Measurements from ENCODE around the gene NUDT3.
"Not testable (repeated sequence)": the region's sequence is repeated elsewhere in the genome, so short reads cannot be mapped to it uniquely, and the experiment has no call there.

The NUDT3 gene

DNA sequence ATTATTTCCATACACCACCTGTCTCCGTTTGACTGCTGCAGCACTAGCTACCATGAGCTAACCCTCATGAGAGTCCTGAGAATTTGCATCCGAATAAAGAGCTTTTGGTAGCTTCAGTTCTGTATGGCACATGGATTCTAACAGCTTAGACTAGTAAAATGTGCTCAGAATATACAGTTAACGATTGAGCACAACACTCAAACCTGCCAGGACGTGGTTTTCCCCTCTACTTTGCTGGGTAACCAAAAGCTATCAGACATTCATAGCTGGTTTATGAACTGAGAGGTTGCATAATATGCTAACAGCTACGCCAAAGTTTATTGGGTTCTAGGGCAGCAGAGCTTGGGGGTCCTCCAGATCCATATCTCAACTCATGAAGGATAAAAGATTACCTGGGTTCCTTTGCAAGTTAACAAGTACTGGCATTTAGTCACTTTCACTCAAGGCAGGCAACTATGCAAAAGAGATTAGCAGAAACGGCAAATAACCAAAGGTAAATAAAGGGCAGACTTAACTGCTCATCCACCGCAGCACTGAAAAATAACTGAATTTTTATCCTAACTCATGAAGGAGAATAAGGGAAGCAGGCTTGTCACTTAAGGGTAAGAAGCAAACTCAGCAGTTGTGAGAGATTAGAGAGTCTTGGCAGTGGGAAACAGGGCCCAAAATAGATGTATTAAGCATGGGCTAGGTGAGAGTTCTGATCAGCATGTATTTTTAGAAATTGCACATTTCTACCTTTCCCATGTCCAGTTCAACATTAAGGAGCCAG lies 29.4 kb downstream of the NUDT3 start:
- TF ChIP-seq SUZ12 (IDR thresholded peaks at IDR 0.05; ENCODE audit: extremely low read depth, insufficient read depth, insufficient read length) (no peak), ZNF274 (IDR thresholded peaks at IDR 0.05; ENCODE audit: low read depth, low read length) (no peak), YY1 (IDR thresholded peaks at IDR 0.05; ENCODE audit: insufficient read depth, insufficient read length) (no peak)
- Histone ChIP-seq H3K27me3 (ENCODE audit: insufficient read depth, insufficient read length) (no peaks in the 10 kb centered on the region), H3K9me3 (ENCODE audit: insufficient read depth, low read length) (no peaks in the 10 kb centered on the region), H3K4me1 (ENCODE audit: insufficient read depth, insufficient read length) (peaks cover 3% of the 10 kb centered on the region), H3K36me3 (ENCODE audit: insufficient read depth, insufficient read length, low read length) (no peaks in the 10 kb centered on the region), H3K9ac (ENCODE audit: insufficient read length, low read depth) (no peak overlapping the region), H3K4me3 (ENCODE audit: insufficient read length, low read depth) (no peak overlapping the region)
- no peak for DNase-seq (ENCODE audit: low read depth, low spot score)

DNA sequence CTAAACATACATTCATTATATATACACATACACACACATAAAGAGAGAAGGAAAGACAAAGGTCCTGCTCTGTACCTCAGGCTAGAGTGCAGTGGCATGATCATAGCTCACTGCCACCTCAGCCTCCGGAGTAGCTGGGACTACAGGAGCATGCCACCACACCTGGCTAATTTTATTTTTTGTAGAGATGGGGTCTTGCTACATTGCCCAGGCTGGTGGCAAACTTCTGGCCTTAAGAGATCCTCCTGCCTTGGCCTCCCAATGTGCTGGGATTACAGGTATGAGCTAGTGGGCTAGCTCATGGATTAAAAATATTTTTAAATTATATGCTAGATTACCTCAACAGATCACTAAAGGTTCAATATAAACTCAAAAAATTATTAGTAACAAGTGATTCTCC lies 30.3 kb downstream of the NUDT3 start:
- TF ChIP-seq YY1 (IDR thresholded peaks at IDR 0.05; ENCODE audit: insufficient read depth, insufficient read length) (no peak), ZNF274 (IDR thresholded peaks at IDR 0.05; ENCODE audit: low read depth, low read length) (no peak), SUZ12 (IDR thresholded peaks at IDR 0.05; ENCODE audit: extremely low read depth, insufficient read depth, insufficient read length) (no peak)
- no peak overlapping the region for H3K9ac ChIP-seq (ENCODE audit: insufficient read length, low read depth)

DNA sequence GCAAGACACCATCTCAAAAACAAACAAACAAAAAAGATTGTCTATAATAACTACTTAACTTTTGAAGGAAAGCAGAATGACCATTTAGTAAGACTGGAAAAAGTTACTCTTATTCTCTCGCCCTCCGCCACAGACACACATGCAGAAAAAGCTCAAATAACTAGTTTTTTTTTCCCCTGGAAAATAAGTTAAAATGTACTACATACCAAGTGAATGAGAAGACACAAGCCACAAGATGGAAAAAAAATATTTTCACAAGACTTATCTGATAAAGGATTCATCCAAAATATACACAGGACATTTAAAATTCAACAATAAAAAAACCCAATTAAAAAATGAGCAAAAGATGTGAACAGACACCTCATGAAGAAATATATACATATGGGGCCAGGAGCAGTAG lies 31.9 kb downstream of the NUDT3 start:
- H3K27me3 ChIP-seq (ENCODE audit: insufficient read depth, insufficient read length), result no peaks in the 10 kb centered on the region
- no peaks in the 10 kb centered on the region for H3K9me3 ChIP-seq (ENCODE audit: insufficient read depth, low read length)
- peaks cover 3% of the 10 kb centered on the region for H3K4me1 ChIP-seq (ENCODE audit: insufficient read depth, insufficient read length)
- TF ChIP-seq ZNF274 (IDR thresholded peaks at IDR 0.05; ENCODE audit: low read depth, low read length) (no peak), YY1 (IDR thresholded peaks at IDR 0.05; ENCODE audit: insufficient read depth, insufficient read length) (no peak), SUZ12 (IDR thresholded peaks at IDR 0.05; ENCODE audit: extremely low read depth, insufficient read depth, insufficient read length) (no peak)
- no peak overlapping the region for H3K4me3 ChIP-seq (ENCODE audit: insufficient read length, low read depth)
- no peak for DNase-seq (ENCODE audit: low read depth, low spot score)
- no peak overlapping the region for H3K9ac ChIP-seq (ENCODE audit: insufficient read length, low read depth)
- no peaks in the 10 kb centered on the region for H3K36me3 ChIP-seq (ENCODE audit: insufficient read depth, insufficient read length, low read length)

More for the DNA sequence above, 30.3 kb downstream of the NUDT3 start:
- DNase-seq (ENCODE audit: low read depth, low spot score), result no peak
- Histone ChIP-seq H3K4me1 (ENCODE audit: insufficient read depth, insufficient read length) (peaks cover 3% of the 10 kb centered on the region), H3K27me3 (ENCODE audit: insufficient read depth, insufficient read length) (no peaks in the 10 kb centered on the region), H3K4me3 (ENCODE audit: insufficient read length, low read depth) (no peak overlapping the region), H3K36me3 (ENCODE audit: insufficient read depth, insufficient read length, low read length) (no peaks in the 10 kb centered on the region), H3K9me3 (ENCODE audit: insufficient read depth, low read length) (no peaks in the 10 kb centered on the region)

DNA sequence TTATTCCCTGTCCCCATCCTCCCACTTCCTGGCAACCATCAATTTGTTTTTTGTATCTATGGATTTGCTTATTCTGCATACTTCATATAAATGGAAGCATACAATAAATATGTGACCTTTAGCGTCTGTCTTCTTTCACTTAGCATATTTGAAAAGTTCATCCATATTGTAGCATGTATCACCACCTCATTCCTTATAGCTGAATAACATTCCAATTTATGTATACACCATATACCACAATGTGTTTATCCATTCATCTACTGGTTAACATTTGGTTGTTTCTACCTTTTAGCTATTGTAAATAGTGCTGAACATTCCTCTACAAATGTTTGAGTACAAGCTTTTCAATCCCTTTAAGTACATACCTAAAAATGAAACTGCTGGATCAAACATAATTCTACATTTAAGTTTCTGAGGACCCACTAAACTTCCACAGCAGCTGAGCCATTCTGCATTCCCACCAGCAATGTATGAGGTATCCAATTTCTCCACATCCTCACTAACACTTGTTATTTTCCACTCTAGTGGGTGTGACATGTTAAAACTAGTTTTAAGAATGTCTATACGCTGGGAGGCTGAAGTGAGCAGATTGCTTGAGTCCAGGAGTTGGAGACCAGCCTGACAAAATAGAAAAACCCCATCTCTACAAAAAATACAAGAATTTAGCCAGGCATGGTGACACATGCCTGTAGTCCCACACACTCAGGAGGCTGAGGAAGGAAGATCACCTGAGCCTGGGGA lies 32.9 kb downstream of the NUDT3 start:
- Histone ChIP-seq H3K4me1 (ENCODE audit: insufficient read depth, insufficient read length) (peaks cover 3% of the 10 kb centered on the region), H3K9ac (ENCODE audit: insufficient read length, low read depth) (no peak overlapping the region), H3K36me3 (ENCODE audit: insufficient read depth, insufficient read length, low read length) (no peaks in the 10 kb centered on the region), H3K4me3 (ENCODE audit: insufficient read length, low read depth) (no peak overlapping the region), H3K9me3 (ENCODE audit: insufficient read depth, low read length) (no peaks in the 10 kb centered on the region), H3K27me3 (ENCODE audit: insufficient read depth, insufficient read length) (no peaks in the 10 kb centered on the region)
- no peak for TF ChIP-seq YY1 (IDR thresholded peaks at IDR 0.05; ENCODE audit: insufficient read depth, insufficient read length)
- DNase-seq (ENCODE audit: low read depth, low spot score), result no peak

GRCh38 chr6:34358389-34358905 lies 34.0 kb downstream of the NUDT3 start:
- Histone ChIP-seq H3K27me3 (ENCODE audit: insufficient read depth, insufficient read length) (no peaks in the 10 kb centered on the region), H3K4me1 (ENCODE audit: insufficient read depth, insufficient read length) (peaks cover 2% of the 10 kb centered on the region), H3K36me3 (ENCODE audit: insufficient read depth, insufficient read length, low read length) (no peaks in the 10 kb centered on the region), H3K9ac (ENCODE audit: insufficient read length, low read depth) (no peak overlapping the region), H3K9me3 (ENCODE audit: insufficient read depth, low read length) (no peaks in the 10 kb centered on the region), H3K4me3 (ENCODE audit: insufficient read length, low read depth) (no peak overlapping the region)
- DNase-seq (ENCODE audit: low read depth, low spot score), result no peak
- TF ChIP-seq ZNF274 (IDR thresholded peaks at IDR 0.05; ENCODE audit: low read depth, low read length), result no peak
- no peak for TF ChIP-seq YY1 (IDR thresholded peaks at IDR 0.05; ENCODE audit: insufficient read depth, insufficient read length)
- no peak for TF ChIP-seq SUZ12 (IDR thresholded peaks at IDR 0.05; ENCODE audit: extremely low read depth, insufficient read depth, insufficient read length)

GRCh38 chr6:34357937-34358336 lies 34.5 kb downstream of the NUDT3 start:
- DNase-seq (ENCODE audit: low read depth, low spot score), result no peak
- H3K9ac ChIP-seq (ENCODE audit: insufficient read length, low read depth), result no peak overlapping the region
- no peaks in the 10 kb centered on the region for H3K4me1 ChIP-seq (ENCODE audit: insufficient read depth, insufficient read length)
- H3K27me3 ChIP-seq (ENCODE audit: insufficient read depth, insufficient read length), result no peaks in the 10 kb centered on the region
- TF ChIP-seq YY1 (IDR thresholded peaks at IDR 0.05; ENCODE audit: insufficient read depth, insufficient read length), result no peak
- no peak for TF ChIP-seq SUZ12 (IDR thresholded peaks at IDR 0.05; ENCODE audit: extremely low read depth, insufficient read depth, insufficient read length)
- TF ChIP-seq ZNF274 (IDR thresholded peaks at IDR 0.05; ENCODE audit: low read depth, low read length), result no peak
- no peak overlapping the region for H3K4me3 ChIP-seq (ENCODE audit: insufficient read length, low read depth)
- no peaks in the 10 kb centered on the region for H3K9me3 ChIP-seq (ENCODE audit: insufficient read depth, low read length)
- no peaks in the 10 kb centered on the region for H3K36me3 ChIP-seq (ENCODE audit: insufficient read depth, insufficient read length, low read length)

DNA sequence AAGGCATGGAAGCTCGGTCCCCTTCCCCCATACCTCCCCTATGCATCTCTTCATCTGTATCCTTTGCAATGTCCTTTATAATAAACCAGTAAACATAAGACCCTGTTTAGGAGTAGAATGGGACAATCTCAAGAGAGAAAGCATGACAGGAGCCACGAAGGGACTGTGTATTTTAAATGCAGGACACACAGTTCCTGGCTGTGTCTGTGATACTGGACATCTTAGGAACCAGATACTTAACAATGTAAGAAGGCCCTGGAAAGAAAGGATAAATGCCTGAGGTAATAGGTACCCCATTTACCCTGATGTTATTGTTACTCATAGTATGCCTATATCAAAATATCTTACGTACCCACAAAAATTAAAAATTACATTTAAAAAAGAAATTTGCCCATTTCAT lies 36.6 kb downstream of the NUDT3 start:
- Histone ChIP-seq H3K4me3 (ENCODE audit: insufficient read length, low read depth) (no peak overlapping the region), H3K36me3 (ENCODE audit: insufficient read depth, insufficient read length, low read length) (no peaks in the 10 kb centered on the region), H3K4me1 (ENCODE audit: insufficient read depth, insufficient read length) (no peaks in the 10 kb centered on the region), H3K27me3 (ENCODE audit: insufficient read depth, insufficient read length) (no peaks in the 10 kb centered on the region), H3K9ac (ENCODE audit: insufficient read length, low read depth) (no peak overlapping the region), H3K9me3 (ENCODE audit: insufficient read depth, low read length) (no peaks in the 10 kb centered on the region)
- no peak for TF ChIP-seq YY1 (IDR thresholded peaks at IDR 0.05; ENCODE audit: insufficient read depth, insufficient read length)
- no peak for TF ChIP-seq ZNF274 (IDR thresholded peaks at IDR 0.05; ENCODE audit: low read depth, low read length)
- TF ChIP-seq SUZ12 (IDR thresholded peaks at IDR 0.05; ENCODE audit: extremely low read depth, insufficient read depth, insufficient read length), result no peak
- DNase-seq (ENCODE audit: low read depth, low spot score), result no peak

DNA sequence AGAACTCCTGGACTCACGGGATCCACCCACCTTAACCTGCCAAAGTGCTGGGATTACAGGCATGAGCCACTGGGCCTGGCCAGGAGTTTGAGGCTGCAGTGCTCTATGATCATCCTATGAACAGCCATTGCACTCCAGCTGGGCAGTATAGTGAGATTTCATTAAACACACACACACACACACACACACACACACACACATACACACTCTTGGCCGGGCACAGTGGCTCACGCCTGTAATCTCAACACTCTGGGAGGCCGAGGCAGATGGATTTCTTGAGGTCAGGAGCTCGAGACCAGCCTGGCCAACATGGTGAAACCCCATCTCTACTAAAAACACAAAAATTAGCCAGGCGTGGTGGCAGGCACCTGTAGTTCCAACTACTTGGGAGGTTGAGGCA lies 38.2 kb downstream of the NUDT3 start:
- DNase-seq (ENCODE audit: low read depth, low spot score); H3K36me3 ChIP-seq (ENCODE audit: insufficient read depth, insufficient read length, low read length); H3K4me1 ChIP-seq (ENCODE audit: insufficient read depth, insufficient read length); H3K4me3 ChIP-seq (ENCODE audit: insufficient read length, low read depth); H3K9me3 ChIP-seq (ENCODE audit: insufficient read depth, low read length); H3K27me3 ChIP-seq (ENCODE audit: insufficient read depth, insufficient read length); H3K9ac ChIP-seq (ENCODE audit: insufficient read length, low read depth): not testable (repeated sequence)

GRCh38 chr6:34353530-34353929 lies 38.9 kb downstream of the NUDT3 start:
- not testable (repeated sequence) for H3K9ac ChIP-seq (ENCODE audit: insufficient read length, low read depth); H3K9me3 ChIP-seq (ENCODE audit: insufficient read depth, low read length); H3K4me1 ChIP-seq (ENCODE audit: insufficient read depth, insufficient read length); H3K36me3 ChIP-seq (ENCODE audit: insufficient read depth, insufficient read length, low read length); DNase-seq (ENCODE audit: low read depth, low spot score); H3K27me3 ChIP-seq (ENCODE audit: insufficient read depth, insufficient read length); H3K4me3 ChIP-seq (ENCODE audit: insufficient read length, low read depth)
